ENCODE results near the gene NIPA2. TPM values are rescaled to one million over a fixed set of nuclear protein-coding genes. Genes with fewer than 3 reads are reported as not detected.

NIPA2 gene
- total and polyA plus RNA-seq, 2 of the 13 experiments (the other 11 are each of a cell fraction or from before 2014, with no cell fraction given): 29.0 to 56.2 TPM

DNA sequence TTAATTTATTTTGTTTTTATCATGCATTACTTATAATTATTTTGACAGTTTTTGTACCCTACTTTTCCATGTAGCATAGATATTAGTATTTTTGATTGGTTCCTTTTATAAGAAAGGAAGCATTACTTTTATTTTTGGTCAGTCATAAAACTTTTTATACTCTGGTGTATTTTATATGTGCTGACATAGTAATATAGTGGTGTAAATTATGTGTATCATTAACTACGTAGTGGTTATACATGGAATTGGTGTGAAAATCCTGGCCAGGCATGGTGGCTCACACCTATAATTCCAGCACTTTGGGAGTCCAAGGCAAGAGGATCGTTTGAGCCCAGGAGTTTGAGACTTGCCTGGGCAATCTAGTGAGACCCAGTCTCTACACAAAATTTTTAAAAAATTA, 18.8 kb upstream of the NIPA2 start:
- H2AFZ ChIP-seq (ENCODE audit: low read length): no peak overlapping the region
- BruUV-seq (replicated peaks): no TSS peak
- no peak overlapping the region for H3K4me3 ChIP-seq (replicated peaks in 1 of 3; ENCODE audit: insufficient read depth in 1 of 3, low read depth in 2 of 3, low read length in 3 of 3)
- WGBS (ENCODE audit: low lambda C conversion rate): 92% methylated on average over 2 of the region's 2 CpGs
- no peak overlapping the region for H3K27ac ChIP-seq (ENCODE audit: extremely low read length, insufficient read depth, low read length)
- in situ Hi-C loops (cut with HindIII; ENCODE audit: extremely low pct_ligation_motif_present, low pct_unique_long_range_greater_than_20kb): no loop called here
- no peaks in the 10 kb centered on the region for H4K20me1 ChIP-seq (ENCODE audit: insufficient read depth, low read length)
- FAIRE-seq (no peak), DNase-seq (ENCODE audit: low spot score) (no peak), ATAC-seq (no peak)
- intact Hi-C loops (cut with micrococcal nuclease; ENCODE audit: unreplicated experiment): no loop called here
- no peaks in the 10 kb centered on the region for H3K4me1 ChIP-seq (ENCODE audit: insufficient read depth, low read length)
- H3K9me3 ChIP-seq (ENCODE audit: low read length): no peaks in the 10 kb centered on the region
- no peaks in the 10 kb centered on the region for H3K27me3 ChIP-seq (ENCODE audit: control insufficient read depth in 1 of 2, insufficient read depth in 2 of 2, low read length in 2 of 2)
- ChIA-PET POLR2A (no interaction called here), CTCF (ENCODE audit: low intra/inter-chr PET ratio, low total read pairs) (no interaction called here)
- H3K36me3 ChIP-seq (replicated peaks in 1 of 2; ENCODE audit: control insufficient read depth in 1 of 2, insufficient read depth in 2 of 2, low read length in 2 of 2): peaks cover 11 to 51% of the 10 kb centered on the region in 2 experiments; a peak in 4 of 5 replicates
- no peak overlapping the region for H3K9ac ChIP-seq (ENCODE audit: insufficient read depth, low read depth, low read length)
- no peak overlapping the region for H3K4me2 ChIP-seq (ENCODE audit: low read depth, low read length)
- TF ChIP-seq CAMTA2 (CRISPR knock-in tag; IDR thresholded peaks at IDR 0.05; ENCODE audit: borderline replicate concordance): no peak
- no peak for TF ChIP-seq BCL6 (CRISPR knock-in tag; IDR thresholded peaks at IDR 0.05)
- no peak for TF ChIP-seq ZNF101 (CRISPR knock-in tag; IDR thresholded peaks at IDR 0.05; ENCODE audit: borderline replicate concordance, low read depth)
- no peak for TF ChIP-seq ZBTB1 (CRISPR knock-in tag; IDR thresholded peaks at IDR 0.05; ENCODE audit: borderline replicate concordance)
- TF ChIP-seq EP300 (IDR thresholded peaks at IDR 0.05; ENCODE audit: low read depth in 2 of 2, low read length in 2 of 2): no peak
- no peak for TF ChIP-seq EP300 (CRISPR knock-in tag; IDR thresholded peaks at IDR 0.05; ENCODE audit: borderline replicate concordance)
- TF ChIP-seq SKIL (CRISPR knock-in tag; IDR thresholded peaks at IDR 0.05; ENCODE audit: borderline replicate concordance): no peak
- TF ChIP-seq ZNF367 (CRISPR knock-in tag; IDR thresholded peaks at IDR 0.05; ENCODE audit: borderline replicate concordance): no peak
- no peak for TF ChIP-seq ZBTB7A (CRISPR knock-in tag; IDR thresholded peaks at IDR 0.05)
- no peak for TF ChIP-seq ZFYVE20 (CRISPR knock-in tag; IDR thresholded peaks at IDR 0.05; ENCODE audit: borderline replicate concordance, low read depth)
- no peak for TF ChIP-seq ZNF263 (CRISPR knock-in tag; IDR thresholded peaks at IDR 0.05)
- TF ChIP-seq RXRA (CRISPR knock-in tag; IDR thresholded peaks at IDR 0.05): no peak
- no peak for TF ChIP-seq ZNF549 (CRISPR knock-in tag; IDR thresholded peaks at IDR 0.05)
- TF ChIP-seq SRSF9 (IDR thresholded peaks at IDR 0.05; ENCODE audit: borderline replicate concordance, insufficient read depth, low read depth, low read length, poor library complexity, severe bottlenecking): no peak
- no peak for TF ChIP-seq CBFB (CRISPR knock-in tag; IDR thresholded peaks at IDR 0.05)
- TF ChIP-seq ZNF883 (CRISPR knock-in tag; IDR thresholded peaks at IDR 0.05; ENCODE audit: not compliant biosample characterization): no peak
- TF ChIP-seq ZNF207 (IDR thresholded peaks at IDR 0.05; ENCODE audit: borderline replicate concordance): no peak
- no peaks in the 10 kb centered on the region for H3K79me2 ChIP-seq (ENCODE audit: insufficient read depth, low read length)
